GM12864 (cell line): ENCODE data around the gene PLCD4.

Source experiments
- DNase-seq: peaks from one replicate; pipeline ENCODE4 v3.0.0-alpha.2; 2011; ENCODE audit warnings: low read depth
- H3K4me3 ChIP-seq: 2 replicates; pipeline ENCODE4 v1.5.1; 2011; ENCODE audit warnings: mild to moderate bottlenecking, low read depth, low read length, control low read depth
- TF ChIP-seq, protein P1 (sequence below): IDR thresholded peaks from 2 replicates; pipeline ENCODE4 v1.5.1; 2011; ENCODE audit warnings: low read depth, mild to moderate bottlenecking, moderate library complexity, low read length, control low read depth, inconsistent platforms; ENCODE audit errors: missing control alignments

The PLCD4 gene

DNA sequence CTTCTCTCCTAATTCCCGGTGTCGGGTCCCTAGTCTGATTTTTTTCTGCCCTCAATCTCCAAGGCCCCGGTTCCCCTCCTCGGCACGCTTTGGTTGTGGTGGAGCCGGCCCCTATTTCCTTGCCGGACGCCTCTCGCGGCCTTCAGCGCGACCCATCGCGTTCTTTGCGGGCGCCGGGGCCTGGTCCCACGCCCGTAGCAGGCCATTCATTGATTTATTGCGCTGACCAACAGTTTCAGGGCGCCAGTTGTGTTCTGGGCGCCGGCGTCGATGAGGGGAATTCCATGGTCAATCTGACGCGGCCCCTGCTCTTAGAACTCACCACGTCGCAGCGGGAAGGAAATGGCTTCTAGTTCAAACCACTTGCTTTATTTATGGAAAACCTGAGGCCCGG is 38.7 kb upstream of the PLCD4 start:
- peak; percentile 24 for DNase-seq
- TF ChIP-seq, protein P1, sequence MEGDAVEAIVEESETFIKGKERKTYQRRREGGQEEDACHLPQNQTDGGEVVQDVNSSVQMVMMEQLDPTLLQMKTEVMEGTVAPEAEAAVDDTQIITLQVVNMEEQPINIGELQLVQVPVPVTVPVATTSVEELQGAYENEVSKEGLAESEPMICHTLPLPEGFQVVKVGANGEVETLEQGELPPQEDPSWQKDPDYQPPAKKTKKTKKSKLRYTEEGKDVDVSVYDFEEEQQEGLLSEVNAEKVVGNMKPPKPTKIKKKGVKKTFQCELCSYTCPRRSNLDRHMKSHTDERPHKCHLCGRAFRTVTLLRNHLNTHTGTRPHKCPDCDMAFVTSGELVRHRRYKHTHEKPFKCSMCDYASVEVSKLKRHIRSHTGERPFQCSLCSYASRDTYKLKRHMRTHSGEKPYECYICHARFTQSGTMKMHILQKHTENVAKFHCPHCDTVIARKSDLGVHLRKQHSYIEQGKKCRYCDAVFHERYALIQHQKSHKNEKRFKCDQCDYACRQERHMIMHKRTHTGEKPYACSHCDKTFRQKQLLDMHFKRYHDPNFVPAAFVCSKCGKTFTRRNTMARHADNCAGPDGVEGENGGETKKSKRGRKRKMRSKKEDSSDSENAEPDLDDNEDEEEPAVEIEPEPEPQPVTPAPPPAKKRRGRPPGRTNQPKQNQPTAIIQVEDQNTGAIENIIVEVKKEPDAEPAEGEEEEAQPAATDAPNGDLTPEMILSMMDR: no peak
- peak overlapping the region; percentile 88 for H3K4me3 ChIP-seq

DNA sequence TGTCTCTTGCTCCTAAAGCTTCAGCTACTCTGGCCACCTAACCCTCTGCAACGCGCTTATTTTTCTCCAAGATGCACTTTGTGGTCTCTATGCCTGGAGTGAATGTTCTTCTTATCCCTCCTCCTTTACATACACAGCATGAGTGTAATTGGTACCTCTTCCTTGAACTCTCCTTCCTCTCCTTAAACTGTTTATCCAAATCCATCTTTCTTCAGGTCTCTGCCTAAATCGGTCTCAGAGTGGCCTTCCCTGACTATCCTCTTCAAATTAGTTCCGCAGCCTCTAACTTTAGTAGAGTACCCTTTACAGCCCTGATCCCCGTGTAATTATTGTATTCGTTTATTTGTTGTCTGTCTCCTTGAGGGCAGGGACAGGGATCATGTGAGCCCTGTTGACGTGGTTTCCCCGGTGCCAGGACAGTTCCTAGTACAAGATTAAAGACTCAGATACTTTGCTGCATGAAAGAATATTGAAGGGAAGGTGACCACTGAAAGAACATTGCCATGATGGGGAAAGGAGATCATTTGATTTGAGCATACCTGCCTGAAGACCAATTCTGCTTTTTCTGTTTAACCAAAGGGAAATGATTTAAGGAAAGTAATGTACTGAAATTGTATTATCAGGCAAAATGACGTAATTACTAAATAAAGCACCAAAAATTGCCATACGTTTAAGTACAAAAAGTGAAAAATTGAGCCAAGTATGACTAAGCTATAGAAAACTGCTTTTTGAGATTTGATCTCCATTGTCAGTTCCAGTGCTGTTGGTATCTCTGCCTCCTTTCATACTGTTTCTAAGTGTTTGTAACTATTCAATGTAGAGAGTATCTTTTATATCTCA is 37.8 kb upstream of the PLCD4 start:
- H3K4me3 ChIP-seq: peak overlapping the region; percentile 88
- no peak for DNase-seq
- TF ChIP-seq, protein P1: no peak

DNA sequence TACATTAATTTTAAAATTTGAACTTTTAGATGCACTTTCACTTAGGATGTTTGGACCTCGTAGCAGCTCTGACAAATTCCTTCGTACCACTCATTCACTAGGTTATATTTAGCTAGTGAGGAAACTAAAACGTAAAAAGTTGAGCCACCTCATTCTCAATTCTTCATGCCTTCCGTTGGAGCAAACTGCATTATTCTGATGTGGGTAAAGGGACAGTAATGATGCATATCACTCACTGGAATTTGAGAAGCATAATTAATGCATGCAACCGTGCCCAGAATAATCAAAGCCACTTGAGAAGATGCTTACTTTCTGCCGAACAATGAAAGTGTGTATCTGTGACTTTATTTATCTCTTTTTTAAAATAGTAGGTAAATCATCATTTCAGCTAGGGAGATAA is 36.8 kb upstream of the PLCD4 start:
- no peak for DNase-seq
- peak overlapping the region; percentile 88; the same call in 1 of the 2 replicates for H3K4me3 ChIP-seq
- TF ChIP-seq, protein P1: no peak

DNA sequence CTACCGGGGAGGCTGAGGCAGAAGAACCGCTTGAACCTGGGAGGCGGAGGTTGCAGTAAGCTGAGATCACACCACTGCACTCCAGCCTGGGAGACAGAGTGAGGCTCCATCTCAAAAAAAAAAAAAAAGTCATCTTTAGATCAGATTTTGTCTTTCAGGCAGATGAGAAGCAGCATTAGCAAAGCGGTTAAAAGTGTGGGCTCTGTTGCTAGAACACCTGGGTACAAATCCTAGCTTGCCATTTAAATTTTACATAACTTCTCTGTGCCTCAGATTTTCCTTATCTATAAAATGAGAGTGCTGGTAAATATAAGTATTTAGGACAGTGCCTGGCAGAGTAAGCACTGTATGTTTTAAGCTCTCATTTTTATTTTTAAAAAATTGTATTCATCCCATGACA is 30.8 kb upstream of the PLCD4 start:
- TF ChIP-seq, protein P1: no peak
- H3K4me3 ChIP-seq: no peak overlapping the region
- DNase-seq: no peak

DNA sequence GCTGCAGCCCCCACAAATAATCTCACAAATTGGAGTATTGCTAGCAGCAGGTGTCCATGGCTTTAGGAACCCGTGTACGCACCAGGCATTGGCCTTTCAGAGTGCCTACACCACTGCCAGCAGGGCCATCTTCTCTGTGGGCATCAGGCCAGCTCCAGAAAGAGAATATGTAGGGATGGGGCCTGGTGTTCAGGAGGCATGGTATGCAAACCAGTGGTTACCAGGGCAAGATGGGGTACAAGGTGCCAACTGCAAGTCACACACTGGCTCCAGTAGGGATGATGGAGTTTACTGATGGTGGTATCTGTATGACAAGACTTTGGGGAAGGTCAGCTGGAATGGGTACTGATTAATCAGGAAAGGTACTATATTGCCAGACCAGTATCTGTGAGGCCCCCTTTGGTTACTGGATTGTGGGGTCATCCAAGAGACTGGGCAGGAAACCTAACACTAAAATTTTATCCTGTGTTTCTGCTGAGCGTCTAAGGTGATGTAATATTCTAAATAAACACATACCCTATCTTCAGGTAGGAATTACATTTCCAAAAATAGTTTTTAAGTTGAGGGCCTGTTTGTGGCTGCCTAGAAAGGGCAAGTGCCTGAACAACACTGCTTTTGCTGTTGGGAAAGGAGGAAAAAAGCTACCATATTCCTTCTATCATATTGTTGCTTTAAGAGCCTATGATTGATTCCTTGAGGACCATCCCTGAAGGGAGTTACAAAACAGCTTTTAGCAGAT is 30.0 kb upstream of the PLCD4 start:
- no peak for DNase-seq
- TF ChIP-seq, protein P1: no peak
- no peak overlapping the region for H3K4me3 ChIP-seq

DNA sequence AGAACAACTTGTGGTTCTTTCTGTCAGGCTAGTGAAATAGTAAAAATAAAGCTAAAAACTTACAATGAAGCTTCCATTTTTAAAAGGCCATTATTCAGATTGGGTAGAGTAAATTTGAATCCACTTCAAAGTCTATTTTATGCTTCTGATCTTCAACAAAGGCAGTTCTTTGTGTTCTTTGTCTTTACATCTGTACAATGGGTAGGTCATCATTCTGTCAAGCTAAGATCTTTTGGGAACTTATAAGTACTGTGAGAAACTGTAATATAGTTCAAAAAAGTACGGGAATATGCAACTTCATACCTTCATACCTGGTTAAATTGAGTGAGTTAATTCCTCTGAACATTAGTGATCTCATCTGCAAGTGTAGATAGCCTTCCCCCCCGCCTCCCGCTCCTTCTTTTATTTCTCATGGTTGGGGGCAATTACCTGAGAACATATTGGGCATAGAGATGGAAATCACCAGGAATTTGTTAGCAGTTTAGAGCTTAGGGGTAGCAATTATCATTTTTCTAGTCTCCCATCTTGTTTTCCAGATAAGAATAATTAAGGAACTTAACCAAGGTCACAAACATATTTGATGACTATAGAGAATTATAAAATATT is 29.3 kb upstream of the PLCD4 start:
- TF ChIP-seq, protein P1: no peak
- H3K4me3 ChIP-seq: no peak overlapping the region
- no peak for DNase-seq
